Peyer's patch (tissue), 4 donors: ENCODE data around the gene MT1F. TPM values are rescaled to one million over a fixed set of nuclear protein-coding genes. Genes with fewer than 3 reads are reported as not detected.

ENCODE experiments used
- DNase-seq, 3 donors: peaks; one replicate each; pipeline ENCODE4 v3.0.0-alpha.2; 2017 to 2019
- H3K27ac ChIP-seq, 4 donors: fragments of 200-600 bp; sonication (generic); one replicate each; pipeline ENCODE4 v1.5.1; 2016 to 2019
- H3K27me3 ChIP-seq, 2 donors: fragments of 200-600 bp; sonication (generic); one replicate each; pipeline ENCODE4 v1.5.1; 2019
- H3K36me3 ChIP-seq, 3 donors: fragments of 200-600 bp; sonication (generic); one replicate each; pipeline ENCODE4 v1.5.1; 2016 to 2019
- H3K4me1 ChIP-seq, 4 donors: fragments of 200-600 bp; sonication (generic); one replicate each; pipeline ENCODE4 v1.5.1; 2016 to 2019
- H3K4me3 ChIP-seq, 4 donors: fragments of 200-600 bp; sonication (generic); 1 replicate in 3 of 4; 2 replicates in 1 of 4; pipeline ENCODE4 v1.5.1; 2016 to 2019; ENCODE audit warnings: mild to moderate bottlenecking in 1 of 4
- H3K9me3 ChIP-seq, 4 donors: fragments of 200-600 bp; sonication (generic); one replicate each; pipeline ENCODE4 v1.5.1; 2016 to 2019; ENCODE audit warnings: mild to moderate bottlenecking in 1 of 4
- POLR2A ChIP-seq, 2 donors: fragments of 450-650 bp; IDR thresholded peaks; one replicate each; pipeline ENCODE4 v1.5.1; 2017; ENCODE audit warnings: antibody characterized with exemption in 2 of 2, mild to moderate bottlenecking in 2 of 2, moderate library complexity in 2 of 2
- total RNA-seq, 4 donors: library from RNA; depleted of rRNA; stranded (reverse); fragments of >200 nt; gene quantifications; one replicate each; pipeline ENCODE4 v1.1.0, GENCODE V29; 2016
- TF ChIP-seq, protein P1 (sequence below), 6 experiments: fragments of 450-650 bp in 4 of 6; fragments of 200-600 bp in 2 of 6; sonication (generic) in 1 of 6; IDR thresholded peaks; one replicate each; pipeline ENCODE4 v1.5.1; 2017 to 2019; ENCODE audit warnings: antibody characterized with exemption in 6 of 6, mild to moderate bottlenecking in 3 of 6, moderate library complexity in 1 of 6

The MT1F gene
- total RNA-seq, 4 donors from 2014 or later: 8.0 to 310 (median 44.1) TPM

DNA sequence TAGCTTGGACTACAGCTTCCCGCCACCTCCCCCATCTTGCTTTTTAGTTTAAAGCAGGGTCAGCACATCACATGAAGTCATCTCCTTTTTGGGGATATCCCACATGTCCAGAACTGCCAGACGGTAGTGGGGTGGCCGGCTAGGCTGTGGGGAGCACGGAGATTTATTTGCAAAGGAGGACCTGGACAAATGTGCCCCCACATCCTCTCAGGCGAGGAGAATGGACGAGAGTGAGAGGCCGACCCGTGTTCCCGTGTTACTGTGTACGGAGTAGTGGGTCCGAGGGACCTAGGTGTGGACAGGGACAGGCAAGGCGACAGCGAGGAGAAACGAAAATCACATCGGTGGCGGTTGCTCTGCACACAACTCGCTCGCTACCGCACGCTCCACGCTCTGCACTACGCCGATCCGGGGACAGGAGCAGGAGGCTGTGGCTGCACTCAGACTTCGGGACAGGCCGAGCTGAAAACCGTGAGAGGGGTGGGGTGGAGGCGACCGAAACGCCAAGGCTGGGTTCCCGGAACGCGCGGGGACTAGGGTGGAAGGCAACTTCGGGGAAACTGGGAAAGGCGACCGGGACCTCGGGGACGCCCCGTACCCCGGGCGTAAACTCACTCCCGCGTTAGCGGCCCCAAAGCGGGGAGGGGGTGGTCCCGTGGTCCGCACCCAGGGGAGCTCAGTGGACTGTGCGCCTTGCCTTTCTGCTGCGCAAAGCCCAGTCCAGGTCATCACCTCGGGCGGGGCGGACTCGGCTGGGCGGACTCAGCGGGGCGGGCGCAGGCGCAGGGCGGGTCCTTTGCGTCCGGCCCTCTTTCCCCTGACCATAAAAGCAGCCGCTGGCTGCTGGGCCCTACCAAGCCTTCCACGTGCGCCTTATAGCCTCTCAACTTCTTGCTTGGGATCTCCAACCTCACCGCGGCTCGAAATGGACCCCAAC lies 19.7 kb upstream of the MT1F start, which contains the start of gene MT1A:
TSS of gene MT1A (plus strand) at position 853 of the 937 bp plus-strand sequence. CDS start at position 926, 73 bp downstream.
- Histone ChIP-seq H3K9me3 (no peaks in the 10 kb centered on the region), H3K36me3 (no peaks in the 10 kb centered on the region), H3K27ac (peak within 1 kb of the TSS in 3 of 4 donors; percentile 19 to 73 (median 48)), H3K4me1 (peaks cover 0 to 29% (median 2%) of the 10 kb centered on the region in 4 donors), H3K4me3 (peak within 1 kb of the TSS; percentile 12 to 63 (median 38)), H3K27me3 (peaks cover 0 to 11% of the 10 kb centered on the region in 2 donors)
- DNase-seq: peak in 2 of 3 donors; percentile 82 to 91
- TF ChIP-seq, protein P1, sequence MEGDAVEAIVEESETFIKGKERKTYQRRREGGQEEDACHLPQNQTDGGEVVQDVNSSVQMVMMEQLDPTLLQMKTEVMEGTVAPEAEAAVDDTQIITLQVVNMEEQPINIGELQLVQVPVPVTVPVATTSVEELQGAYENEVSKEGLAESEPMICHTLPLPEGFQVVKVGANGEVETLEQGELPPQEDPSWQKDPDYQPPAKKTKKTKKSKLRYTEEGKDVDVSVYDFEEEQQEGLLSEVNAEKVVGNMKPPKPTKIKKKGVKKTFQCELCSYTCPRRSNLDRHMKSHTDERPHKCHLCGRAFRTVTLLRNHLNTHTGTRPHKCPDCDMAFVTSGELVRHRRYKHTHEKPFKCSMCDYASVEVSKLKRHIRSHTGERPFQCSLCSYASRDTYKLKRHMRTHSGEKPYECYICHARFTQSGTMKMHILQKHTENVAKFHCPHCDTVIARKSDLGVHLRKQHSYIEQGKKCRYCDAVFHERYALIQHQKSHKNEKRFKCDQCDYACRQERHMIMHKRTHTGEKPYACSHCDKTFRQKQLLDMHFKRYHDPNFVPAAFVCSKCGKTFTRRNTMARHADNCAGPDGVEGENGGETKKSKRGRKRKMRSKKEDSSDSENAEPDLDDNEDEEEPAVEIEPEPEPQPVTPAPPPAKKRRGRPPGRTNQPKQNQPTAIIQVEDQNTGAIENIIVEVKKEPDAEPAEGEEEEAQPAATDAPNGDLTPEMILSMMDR (IDR thresholded peaks at IDR 0.05): no peak
- TF ChIP-seq POLR2A (IDR thresholded peaks at IDR 0.05): peak in 1 of 2 donors; percentile 29

DNA sequence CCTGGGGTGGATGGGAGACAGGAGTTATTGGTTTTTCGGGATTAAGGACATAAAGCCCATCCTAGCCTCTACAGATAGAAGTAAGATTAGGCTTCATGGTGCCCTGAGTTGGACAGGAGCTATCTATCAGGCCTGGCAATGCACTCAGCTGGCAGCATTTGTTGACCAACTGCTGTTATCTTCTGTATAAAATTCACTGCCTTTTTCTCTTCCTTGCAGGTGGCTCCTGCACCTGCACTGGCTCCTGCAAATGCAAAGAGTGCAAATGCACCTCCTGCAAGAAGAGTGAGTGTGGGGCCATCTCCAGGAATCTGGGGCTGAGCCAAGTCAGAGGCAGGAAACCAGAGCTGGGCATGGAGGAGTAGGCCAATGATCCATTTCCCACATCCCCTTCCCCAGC lies 18.7 kb upstream of the MT1F start:
- no peak for DNase-seq
- TF ChIP-seq, protein P1 (IDR thresholded peaks at IDR 0.05): no peak
- no peak for TF ChIP-seq POLR2A (IDR thresholded peaks at IDR 0.05)
- Histone ChIP-seq H3K36me3 (no peaks in the 10 kb centered on the region), H3K27me3 (peaks cover 0 to 11% of the 10 kb centered on the region in 2 donors), H3K9me3 (no peaks in the 10 kb centered on the region), H3K27ac (peak overlapping the region in 1 of 4 donors; percentile 73), H3K4me1 (peaks cover 0 to 38% (median 7%) of the 10 kb centered on the region in 4 donors), H3K4me3 (peak overlapping the region in 1 of 4 donors; percentile 63)

DNA sequence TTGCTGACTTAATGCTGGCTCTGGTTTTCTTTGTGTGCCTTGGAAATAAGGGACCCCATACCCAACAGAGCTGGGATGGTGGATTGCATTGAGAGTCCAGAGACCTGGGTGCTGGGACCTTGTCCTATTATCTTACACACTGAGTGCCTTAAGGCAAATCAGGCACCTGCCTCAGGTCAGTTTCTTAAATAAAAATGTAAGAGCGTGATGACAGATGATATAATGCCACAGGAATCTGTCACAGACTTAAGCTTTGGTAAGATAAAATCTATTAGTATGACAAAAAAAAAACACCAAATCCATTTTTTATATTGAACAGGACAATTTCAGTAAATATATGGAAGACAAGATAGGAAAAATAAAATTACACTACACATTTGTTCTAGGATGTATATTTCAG lies 17.7 kb upstream of the MT1F start:
- TF ChIP-seq, protein P1 (IDR thresholded peaks at IDR 0.05): no peak
- TF ChIP-seq POLR2A (IDR thresholded peaks at IDR 0.05): no peak
- no peak for DNase-seq
- H3K27ac ChIP-seq: no peak overlapping the region
- no peaks in the 10 kb centered on the region for H3K36me3 ChIP-seq
- H3K4me1 ChIP-seq: peaks cover 0 to 40% (median 7%) of the 10 kb centered on the region in 4 donors
- no peak overlapping the region for H3K4me3 ChIP-seq
- peaks cover 0 to 5% of the 10 kb centered on the region in 2 donors for H3K27me3 ChIP-seq
- H3K9me3 ChIP-seq: no peaks in the 10 kb centered on the region

DNA sequence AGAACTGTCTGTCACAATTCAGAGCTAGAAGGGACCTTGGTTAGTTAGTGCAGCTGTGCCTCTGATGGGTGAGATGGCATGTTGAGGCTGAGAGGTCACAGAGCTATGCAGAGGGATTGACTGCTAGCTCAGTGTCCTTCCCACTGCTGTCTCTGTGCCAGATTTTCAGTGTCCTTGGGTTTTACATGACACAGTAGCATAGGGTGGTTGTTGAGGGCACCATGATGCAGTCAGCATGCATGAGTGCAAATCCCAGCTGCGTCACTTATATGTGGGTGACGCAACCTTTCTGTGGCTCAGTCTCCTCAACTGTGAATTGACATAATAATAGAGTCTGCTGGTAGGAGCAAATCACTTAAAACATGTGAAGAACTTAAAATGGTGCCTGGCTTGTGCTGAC lies 16.6 kb upstream of the MT1F start:
- Histone ChIP-seq H3K9me3 (no peaks in the 10 kb centered on the region), H3K36me3 (no peaks in the 10 kb centered on the region), H3K4me3 (no peak overlapping the region), H3K27me3 (no peaks in the 10 kb centered on the region), H3K4me1 (peaks cover 0 to 33% (median 7%) of the 10 kb centered on the region in 4 donors), H3K27ac (no peak overlapping the region)
- DNase-seq: no peak
- no peak for TF ChIP-seq POLR2A (IDR thresholded peaks at IDR 0.05)
- TF ChIP-seq, protein P1 (IDR thresholded peaks at IDR 0.05): no peak

DNA sequence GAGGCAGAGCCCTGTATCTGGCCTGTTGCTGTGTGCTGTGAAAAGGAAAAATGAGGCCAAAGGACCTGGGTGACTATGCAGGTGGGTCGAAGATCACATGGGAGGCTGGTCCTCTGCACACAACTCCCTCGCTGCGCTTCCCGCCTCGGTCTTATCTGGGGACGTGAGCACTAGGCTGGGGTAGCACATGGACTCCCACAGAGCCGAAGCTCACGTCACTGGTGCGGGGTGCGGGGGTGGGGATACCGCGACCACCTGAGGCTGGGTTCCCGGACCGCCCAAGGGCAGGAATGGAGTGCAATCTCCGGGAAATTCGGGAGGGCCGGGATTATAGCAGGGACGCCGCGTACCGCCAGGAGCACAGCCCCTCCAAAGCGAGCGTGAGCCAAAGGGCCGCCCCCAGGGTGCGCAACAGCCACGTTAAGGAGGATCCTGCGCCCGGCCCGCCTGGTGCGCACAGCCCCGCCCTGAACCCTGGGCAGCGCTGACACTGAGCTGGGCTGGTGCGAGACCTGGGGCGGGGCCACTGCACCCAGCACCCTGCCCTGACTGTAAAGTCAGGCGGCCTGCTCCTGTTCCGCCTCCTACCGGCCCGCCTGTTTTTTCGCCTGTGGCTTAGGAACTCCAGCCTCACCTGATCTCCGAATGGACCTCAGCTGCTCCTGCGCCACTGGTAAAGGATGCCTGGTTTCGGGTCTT lies 14.5 kb upstream of the MT1F start:
- Histone ChIP-seq H3K4me3 (peak overlapping the region; percentile 20 to 47 (median 40)), H3K9me3 (no peaks in the 10 kb centered on the region), H3K27me3 (no peaks in the 10 kb centered on the region), H3K36me3 (no peaks in the 10 kb centered on the region), H3K27ac (peak overlapping the region in 3 of 4 donors; percentile 36 to 67 (median 55)), H3K4me1 (peaks cover 0 to 29% (median 7%) of the 10 kb centered on the region in 4 donors)
- TF ChIP-seq POLR2A (IDR thresholded peaks at IDR 0.05): no peak
- TF ChIP-seq, protein P1 (IDR thresholded peaks at IDR 0.05): peak in 4 of 6 experiments; percentile 34 to 69 (median 66)
- peak; percentile 73 to 92 (median 92) for DNase-seq
